ENCODE data around the gene PRAMEF12.
"Not testable (repeated sequence)": the region's sequence is repeated elsewhere in the genome, so short reads cannot be mapped to it uniquely, and the experiment has no call there.

Gene PRAMEF12

GRCh38 chr1:12773438-12773837, at the start of gene PRAMEF12:
TSS of gene PRAMEF12 (plus strand) at chr1:12773738. CDS start at chr1:12774868, 1,130 bp downstream.
- no peak within 1 kb of the TSS for H3K4me3 ChIP-seq (ENCODE audit: low read length)
- no peak for TF ChIP-seq CTCF (IDR thresholded peaks at IDR 0.05; ENCODE audit: insufficient read depth, low read depth, low read length, missing control alignments)
- no peak for DNase-seq (ENCODE audit: low read depth)

DNA sequence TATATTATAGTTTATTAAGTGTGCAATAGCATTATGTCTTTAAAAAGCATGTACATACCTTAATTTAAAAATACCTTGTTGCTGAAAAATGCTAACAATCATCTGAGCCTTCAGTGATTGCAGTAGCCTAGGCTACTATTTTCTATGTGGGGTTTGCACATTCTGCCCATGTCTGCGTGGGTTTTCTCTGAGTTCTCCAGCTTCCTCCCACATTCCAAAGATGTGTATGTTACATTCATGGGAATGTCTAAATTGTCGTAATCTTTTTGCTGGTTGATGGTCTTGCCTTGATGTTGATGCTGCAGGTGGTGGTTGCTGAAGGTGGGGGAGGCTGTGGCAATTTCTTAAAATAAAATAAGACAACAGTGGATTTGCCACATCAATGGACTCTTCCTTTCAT, 45.1 kb upstream of the PRAMEF12 start:
- TF ChIP-seq CTCF (IDR thresholded peaks at IDR 0.05; ENCODE audit: insufficient read depth, low read depth, low read length, missing control alignments), result no peak
- H3K4me3 ChIP-seq (ENCODE audit: low read length), result no peak overlapping the region
- no peak for DNase-seq (ENCODE audit: low read depth)

- no peak for DNase-seq (ENCODE audit: low read depth)
- no peak overlapping the region for H3K4me3 ChIP-seq (ENCODE audit: low read length)
- TF ChIP-seq CTCF (IDR thresholded peaks at IDR 0.05; ENCODE audit: insufficient read depth, low read depth, low read length, missing control alignments), result no peak
Measured at GRCh38 chr1:12730156-12730555, 43.4 kb upstream of the PRAMEF12 start.

DNA sequence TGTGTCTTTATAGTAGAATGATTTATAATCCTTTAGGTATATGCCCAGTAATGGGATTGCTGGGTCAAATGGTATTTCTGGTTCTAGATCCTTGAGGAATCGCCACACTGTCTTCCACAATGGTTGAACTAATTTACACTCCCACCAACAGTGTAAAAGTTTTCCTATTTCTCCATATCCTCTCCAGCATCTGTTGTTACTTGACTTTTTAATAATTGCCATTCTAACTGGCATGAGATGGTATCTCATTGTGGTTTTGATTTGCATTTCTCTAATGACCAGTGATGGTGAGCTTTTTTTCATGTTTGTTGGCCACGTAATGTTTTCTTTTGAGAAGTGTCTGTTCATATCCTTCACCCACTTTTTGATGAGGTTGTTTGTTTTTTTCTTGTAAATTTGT, 42.5 kb upstream of the PRAMEF12 start:
- H3K4me3 ChIP-seq (ENCODE audit: low read length); DNase-seq (ENCODE audit: low read depth): not testable (repeated sequence)

DNA sequence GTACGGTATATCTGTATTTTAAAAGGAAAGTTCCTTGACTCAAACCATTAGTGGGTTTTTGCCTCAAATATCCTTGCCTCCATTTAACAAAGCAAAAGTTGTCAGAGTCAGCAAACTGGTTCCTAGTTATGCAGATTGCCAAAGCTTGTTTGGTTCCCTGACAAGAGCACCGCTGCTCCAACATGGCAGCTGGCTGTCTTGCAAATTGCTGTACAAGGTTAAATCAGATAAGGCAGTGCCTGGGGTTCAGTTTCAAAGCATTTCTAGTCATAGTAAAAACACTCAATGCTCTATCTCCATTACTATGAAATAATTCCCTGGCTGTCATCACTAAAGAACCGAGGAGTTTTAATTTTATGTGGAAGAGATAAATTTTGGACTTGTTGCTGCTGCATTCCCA, 38.9 kb upstream of the PRAMEF12 start:
- TF ChIP-seq CTCF (IDR thresholded peaks at IDR 0.05; ENCODE audit: insufficient read depth, low read depth, low read length, missing control alignments), result no peak
- H3K4me3 ChIP-seq (ENCODE audit: low read length), result no peak overlapping the region
- DNase-seq (ENCODE audit: low read depth), result no peak

GRCh38 chr1:12738934-12739333, 34.6 kb upstream of the PRAMEF12 start:
- no peak for DNase-seq (ENCODE audit: low read depth)
- H3K4me3 ChIP-seq (ENCODE audit: low read length), result no peak overlapping the region
- no peak for TF ChIP-seq CTCF (IDR thresholded peaks at IDR 0.05; ENCODE audit: insufficient read depth, low read depth, low read length, missing control alignments)

GRCh38 chr1:12739613-12740012, 33.9 kb upstream of the PRAMEF12 start:
- no peak overlapping the region for H3K4me3 ChIP-seq (ENCODE audit: low read length)
- no peak for TF ChIP-seq CTCF (IDR thresholded peaks at IDR 0.05; ENCODE audit: insufficient read depth, low read depth, low read length, missing control alignments)
- DNase-seq (ENCODE audit: low read depth), result no peak

- no peak for DNase-seq (ENCODE audit: low read depth)
- H3K4me3 ChIP-seq (ENCODE audit: low read length), result no peak overlapping the region
- TF ChIP-seq CTCF (IDR thresholded peaks at IDR 0.05; ENCODE audit: insufficient read depth, low read depth, low read length, missing control alignments), result no peak
Measured at GRCh38 chr1:12741946-12742345, 31.6 kb upstream of the PRAMEF12 start.
